Left ventricle myocardium superior (tissue), 1 donor: ENCODE data around the gene CLPX. TPM values are rescaled to one million over a fixed set of nuclear protein-coding genes. Genes with fewer than 3 reads are reported as not detected.
"Not testable (repeated sequence)": the region's sequence is repeated elsewhere in the genome, so short reads cannot be mapped to it uniquely, and the experiment has no call there.

Experiments used
- ATAC-seq: fragments of 200-7000 bp; cut with Tn5 transposase; one replicate; pipeline ENCODE4 v1.9.1; 2020; ENCODE audit warnings: mild to moderate bottlenecking, moderate library complexity
- DNase-seq: peaks from one replicate; pipeline ENCODE4 v3.0.0-alpha.2; 2020
- intact Hi-C: fragments of 100-400 bp; cut with micrococcal nuclease; formaldehyde crosslinking; loops from one replicate; pipeline ENCODE4 v1.11.0; 2022
- total RNA-seq: library from RNA; stranded (reverse); fragmentation: NEBNext Ultra II Directional; extraction: Animal tissue kit (Norgen Biotek cat#: 25700); gene quantifications from one replicate; pipeline ENCODE4 v1.2.1, GENCODE V29; 2021
- donor health status: DM: no; HTN: yes; CAD: no; lungs with severe emphysema.

Gene CLPX
- total RNA-seq, 1 donor from 2014 or later, result 58.3 TPM

DNA sequence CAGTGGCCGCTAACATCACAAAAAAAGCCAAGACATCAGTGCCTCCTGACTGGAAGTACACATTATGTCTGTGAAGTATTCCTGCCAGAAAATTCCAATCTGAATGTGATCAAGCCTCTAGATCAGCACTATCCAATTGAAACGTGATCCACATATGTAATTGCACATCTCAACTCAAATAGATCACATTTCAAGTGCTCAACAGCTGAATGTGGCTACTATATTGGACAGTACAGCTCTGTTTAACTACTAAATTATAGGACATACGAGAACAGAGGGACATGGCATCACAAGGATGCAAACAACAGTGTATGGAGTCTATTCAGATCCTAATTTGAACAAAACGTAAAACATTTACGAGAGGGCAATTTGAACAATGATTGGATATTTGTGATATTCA, 69.6 kb downstream of the CLPX start:
- DNase-seq, result no peak
- ATAC-seq, result no peak
- intact Hi-C loops, result no loop called here

DNA sequence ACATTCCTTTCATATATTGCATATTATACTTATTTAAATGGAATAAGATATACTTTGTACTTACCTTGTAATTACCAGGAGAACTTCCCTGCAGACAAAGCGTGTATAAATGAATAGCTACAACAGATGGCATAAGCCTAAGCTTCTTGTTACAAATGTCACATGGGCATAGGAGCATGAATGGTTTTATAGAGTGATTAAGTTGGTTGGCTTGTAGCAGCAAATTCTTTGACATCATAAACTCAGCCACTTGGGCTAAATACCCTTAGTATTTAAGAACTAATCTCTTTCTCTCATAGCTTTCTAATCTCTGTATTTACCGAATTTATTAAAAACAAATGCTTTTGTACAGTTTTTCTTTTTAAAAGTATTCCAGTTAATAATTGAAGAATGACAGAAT, 70.1 kb downstream of the CLPX start, which contains the start of gene UBAP1L:
Gene UBAP1L, minus strand, starts transcription at position 115 of the 400 bp plus-strand sequence. CDS start 8,985 bp downstream, outside the sequence.
- ATAC-seq (no peak), DNase-seq (no peak)
- intact Hi-C loops, result no loop called here

DNA sequence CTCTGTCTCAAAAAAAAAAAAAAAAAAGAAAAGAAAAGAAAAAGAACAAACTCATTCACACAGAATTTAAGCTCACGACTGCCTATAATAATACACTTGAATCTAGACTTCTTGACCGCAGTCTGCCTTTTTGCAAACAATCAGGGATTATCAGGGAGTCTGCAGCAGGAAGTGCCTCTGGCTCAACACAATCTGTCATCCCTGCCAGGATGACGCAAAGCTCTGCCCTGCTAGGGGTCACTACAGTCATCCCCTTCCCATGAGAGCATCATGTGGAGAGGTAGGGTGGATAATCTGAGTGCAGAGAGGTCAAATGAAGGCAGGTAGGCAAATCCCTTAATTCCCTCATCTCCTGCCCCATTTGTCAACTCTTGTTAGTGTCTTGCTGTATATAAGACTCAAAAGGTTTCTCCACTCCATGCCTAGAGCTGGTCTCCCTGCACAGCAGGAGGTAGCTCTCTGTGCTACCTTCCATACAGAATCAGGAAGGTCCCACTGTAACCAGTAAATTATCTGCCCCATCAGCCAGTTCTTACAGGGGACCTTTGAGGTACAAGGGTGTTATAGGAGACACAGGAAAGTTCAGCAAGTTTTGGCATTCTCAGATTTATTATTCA, 74.4 kb downstream of the CLPX start:
- DNase-seq (no peak), ATAC-seq (peak; percentile 62)
- intact Hi-C loops, result no loop called here

DNA sequence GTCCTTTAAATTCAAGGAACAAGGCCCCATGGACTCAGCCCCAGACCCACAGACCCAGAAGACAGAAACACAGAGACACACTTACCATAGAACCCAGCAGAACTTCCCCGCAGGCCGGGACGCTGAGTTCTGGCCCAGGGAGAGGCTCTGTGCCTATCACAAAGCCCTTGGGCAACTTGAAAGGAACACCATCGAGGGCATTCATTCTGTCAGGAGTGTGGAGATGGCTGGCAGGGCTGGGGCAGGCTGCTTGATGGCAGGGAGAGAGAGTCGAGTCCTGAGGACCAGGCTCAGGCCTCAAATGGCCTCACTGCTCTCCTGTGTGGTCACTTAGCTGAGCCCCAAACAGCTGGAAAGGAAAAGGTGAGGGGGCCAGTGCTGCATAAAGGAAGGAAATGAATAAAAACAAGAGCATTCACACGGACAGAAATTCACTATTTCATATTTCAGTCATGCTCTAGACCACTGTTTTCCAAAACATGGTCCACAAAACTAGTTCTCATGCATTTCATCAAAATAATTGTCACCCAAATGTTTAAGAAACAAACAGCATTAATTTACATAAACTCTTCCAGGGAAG, 79.0 kb downstream of the CLPX start:
- no peak for DNase-seq
- no peak for ATAC-seq
- intact Hi-C loops, result no loop called here

DNA sequence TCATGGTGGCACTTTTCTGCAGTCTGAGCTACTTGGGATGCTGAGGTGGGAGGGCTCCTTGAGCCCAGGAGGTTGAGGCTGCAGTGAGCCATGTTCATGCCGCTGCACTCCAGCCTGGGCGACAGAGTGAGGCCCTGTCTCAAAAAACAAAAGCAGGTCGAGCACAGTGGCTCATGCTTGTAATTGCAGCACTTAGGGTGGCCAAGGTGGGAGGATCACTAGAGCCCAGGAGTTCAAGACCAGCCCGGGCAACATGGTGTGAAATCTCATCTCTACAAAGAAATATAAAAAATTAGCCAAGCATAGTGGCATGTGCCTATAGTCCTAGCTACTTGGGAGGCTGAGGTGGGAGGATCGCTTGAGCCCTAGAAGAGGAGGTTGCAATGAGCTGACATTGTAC, 80.1 kb downstream of the CLPX start:
- no peak for DNase-seq
- intact Hi-C loops, result no loop called here
- ATAC-seq, result no peak

DNA sequence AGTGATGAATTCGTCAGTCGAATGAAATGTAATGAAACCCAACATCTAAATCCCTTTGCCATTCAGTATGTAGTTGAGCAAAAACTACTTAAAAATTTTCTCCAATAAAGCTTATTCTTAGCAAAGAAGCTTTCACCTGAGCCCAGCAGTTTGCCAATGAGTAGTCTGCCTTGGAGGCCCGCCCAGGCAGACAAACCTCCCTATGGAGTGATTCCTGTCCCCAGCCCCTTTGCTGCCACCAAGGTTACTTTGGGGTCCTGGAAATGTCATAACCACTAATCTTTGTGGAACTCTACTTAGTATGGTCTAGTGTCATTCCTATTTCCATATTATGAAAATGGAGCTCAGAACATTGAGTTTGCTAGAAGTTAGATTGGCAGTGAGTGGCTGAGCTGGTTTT, 82.2 kb downstream of the CLPX start:
- ATAC-seq (no peak), DNase-seq (no peak)
- intact Hi-C loops, result no loop called here

DNA sequence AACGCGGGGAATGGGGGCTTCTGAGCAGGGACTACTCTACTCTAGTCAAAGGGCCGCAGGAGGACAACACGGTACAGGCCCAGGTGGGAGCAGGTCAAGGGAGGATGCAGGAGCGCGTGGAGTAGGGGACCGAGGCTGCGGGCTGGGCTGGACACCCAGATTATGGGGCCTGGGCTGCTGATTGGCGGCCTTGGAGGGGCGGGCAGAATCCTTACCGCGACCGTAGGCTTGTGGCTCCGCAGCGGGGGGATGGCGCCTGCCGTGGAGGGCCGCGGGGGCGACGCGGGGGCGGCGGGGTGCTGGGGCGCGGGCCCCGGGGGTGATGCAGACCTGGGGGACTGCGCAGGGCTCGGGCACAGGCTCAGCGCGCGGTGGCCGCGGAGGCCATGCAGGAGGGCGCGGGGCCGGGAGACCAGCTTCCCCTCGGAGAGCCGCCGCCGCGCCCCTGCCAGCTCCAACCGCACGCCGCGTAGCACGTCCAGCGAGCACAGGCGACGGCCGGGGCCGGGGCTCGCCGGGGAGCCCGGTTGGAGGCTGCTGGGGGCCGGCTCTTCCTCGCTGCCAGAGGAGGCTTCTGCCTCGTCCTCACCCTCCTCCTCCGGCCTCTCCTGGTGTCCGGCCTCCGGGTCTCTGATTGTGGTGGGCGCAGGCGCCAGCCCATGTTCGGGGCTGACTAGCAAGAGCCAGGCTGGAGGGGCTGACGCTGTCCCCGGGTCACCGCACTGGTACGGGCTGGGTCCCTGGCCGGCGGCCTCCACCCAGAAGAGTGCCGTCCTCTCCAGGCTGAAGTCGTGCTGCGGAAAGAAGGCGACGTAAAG, 83.0 kb downstream of the CLPX start:
- no peak for DNase-seq
- intact Hi-C loops, result loop anchor here (2.0 kb wide), 1 partner anchor 47 kb away; no protein-coding TSS in a partner anchor
- ATAC-seq, result peak; percentile 27

DNA sequence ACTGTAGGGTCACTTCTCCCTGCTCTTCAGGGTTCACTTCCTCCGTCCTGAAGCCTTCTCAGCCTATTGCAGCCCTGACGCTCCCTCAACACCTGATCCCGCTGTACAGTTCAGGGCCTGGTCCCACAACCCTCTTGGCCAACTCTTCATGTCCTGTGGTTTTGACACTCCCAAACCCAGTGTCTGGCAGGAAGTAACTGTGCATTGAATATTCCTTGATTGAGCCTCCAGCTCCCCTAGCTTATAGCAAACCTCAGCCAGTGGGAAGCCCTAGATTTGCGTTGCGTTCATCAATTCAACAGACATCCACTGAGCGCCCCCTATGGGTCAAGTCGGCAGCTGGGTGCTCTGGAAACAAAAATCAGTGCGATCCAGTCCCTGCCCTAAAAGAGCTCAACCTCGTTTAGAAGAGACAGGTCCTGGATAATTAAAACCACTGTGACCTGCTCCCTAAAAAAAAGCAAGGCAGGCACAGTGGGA, 83.7 kb downstream of the CLPX start:
- peak; percentile 83 for DNase-seq
- peak; percentile 75 for ATAC-seq
- intact Hi-C loops, result loop anchor here (2.0 kb wide), 1 partner anchor 47 kb away; no protein-coding TSS in a partner anchor

DNA sequence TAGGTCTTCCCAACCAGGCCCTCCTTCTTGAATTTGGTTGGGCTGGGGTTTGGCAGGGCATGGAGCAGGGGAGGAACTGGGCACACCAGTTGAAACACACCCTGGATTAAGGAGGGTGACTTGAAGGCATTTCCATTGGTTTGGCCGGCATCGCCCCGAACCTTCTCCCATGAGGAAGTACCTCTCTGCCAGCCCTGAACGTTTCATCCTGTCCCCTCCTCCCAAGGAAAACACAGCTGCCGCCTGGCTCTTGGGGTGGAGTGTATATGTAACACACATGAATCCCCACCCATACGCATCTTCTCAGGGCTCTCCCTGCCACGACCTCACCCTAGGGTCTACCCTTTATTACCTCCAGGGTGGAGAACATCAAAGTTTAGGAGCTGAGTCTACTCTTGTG, 84.7 kb downstream of the CLPX start:
- intact Hi-C loops, result loop anchor here (2.0 kb wide), 1 partner anchor 46 kb away; no protein-coding TSS in a partner anchor
- ATAC-seq (no peak), DNase-seq (no peak)

DNA sequence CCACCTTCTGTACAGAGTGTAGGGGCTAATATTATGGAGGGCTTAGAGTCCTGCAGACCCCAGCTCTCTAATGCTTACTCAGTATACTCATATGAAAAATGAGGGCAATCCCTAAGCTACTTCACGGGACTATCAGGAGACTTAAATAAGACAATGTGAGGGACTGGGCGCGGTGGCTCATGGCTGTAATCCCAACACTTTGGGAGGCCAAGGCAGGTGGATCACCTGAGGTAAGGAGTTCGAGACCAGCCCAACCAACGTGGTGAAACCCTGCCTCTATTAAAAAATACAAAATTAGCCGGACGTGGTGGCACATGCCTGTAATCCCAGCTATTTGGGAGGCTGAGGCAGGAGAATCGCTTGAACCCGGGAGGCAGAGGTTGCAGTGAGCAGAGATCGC, 85.3 kb downstream of the CLPX start:
- not testable (repeated sequence) for ATAC-seq, DNase-seq

DNA sequence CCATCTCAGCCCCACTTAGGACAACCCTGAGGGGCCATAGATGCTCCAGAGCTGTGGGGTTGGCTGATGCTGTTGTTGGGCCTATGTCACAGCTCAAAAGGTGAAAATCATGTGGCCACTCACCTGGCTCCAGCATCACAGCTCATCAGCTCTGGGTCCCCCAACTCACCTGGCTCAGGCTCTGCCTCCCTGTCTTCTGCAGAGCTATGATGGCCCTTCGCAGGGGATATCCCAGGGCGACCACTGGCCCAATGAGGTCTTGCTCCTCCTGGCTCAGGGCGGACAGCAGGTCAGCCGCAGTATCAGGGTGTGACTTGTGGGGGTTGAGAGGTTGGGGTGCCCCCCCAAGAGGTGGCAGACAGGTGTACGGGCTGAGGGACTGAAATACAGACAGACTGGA, 85.8 kb downstream of the CLPX start:
- no peak for DNase-seq
- ATAC-seq, result no peak
- intact Hi-C loops, result no loop called here

More for the DNA sequence above, 85.3 kb downstream of the CLPX start:
- intact Hi-C loops, result loop anchor here (2.0 kb wide), 1 partner anchor 45 kb away; no protein-coding TSS in a partner anchor

Other genes with a start within 250 kb of the CLPX start
- gene SPG21, start 195.4 kb downstream of the CLPX start, total RNA-seq, result 47.8 TPM
- 20.4 TPM for gene MTFMT, start 155.7 kb downstream of the CLPX start, total RNA-seq
- not detected for gene SLC51B, start 140.0 kb downstream of the CLPX start, total RNA-seq
- gene RASL12, start 117.4 kb downstream of the CLPX start, total RNA-seq, result 18.9 TPM
- gene KBTBD13, start 108.6 kb downstream of the CLPX start, total RNA-seq, result 10.6 TPM
- 1.3 TPM for gene UBAP1L, start 70.1 kb downstream of the CLPX start, total RNA-seq
- gene PDCD7, start 51.5 kb downstream of the CLPX start, total RNA-seq, result 15.8 TPM
- 7.8 TPM for gene CILP, start 26.1 kb upstream of the CLPX start, total RNA-seq
- 4.1 TPM for gene PARP16, start 101.5 kb upstream of the CLPX start, total RNA-seq
- gene RNU5A-1, start 110.7 kb upstream of the CLPX start, total RNA-seq, result not detected
- 40.8 TPM for gene RNU5B-1, start 119.3 kb upstream of the CLPX start, total RNA-seq
- 0.10 TPM for gene IGDCC3, start 192.7 kb upstream of the CLPX start, total RNA-seq
- 2.4 TPM for gene IGDCC4, start 237.6 kb upstream of the CLPX start, total RNA-seq